ENCODE data around the gene DYRK3.

DNA sequence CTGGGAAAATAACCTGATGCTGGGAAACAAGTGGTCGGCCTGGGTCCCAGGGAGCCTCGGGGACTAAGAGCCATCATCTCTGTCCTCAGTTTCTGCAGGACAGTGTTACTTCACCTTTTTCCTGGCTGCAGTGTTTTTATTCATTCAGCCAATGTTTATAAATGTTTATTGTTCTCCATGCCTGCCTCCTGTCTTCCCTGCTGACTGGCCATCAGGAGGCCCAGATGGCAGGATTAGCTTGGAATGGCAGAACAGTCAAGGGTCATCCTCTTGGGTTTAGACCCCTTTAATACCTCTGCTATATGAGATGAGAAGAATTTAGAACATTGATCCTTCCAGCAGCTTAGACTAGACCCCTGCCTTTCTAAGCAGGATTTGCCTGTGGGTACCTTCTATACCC, 62.7 kb downstream of the DYRK3 start:
- TF ChIP-seq, protein P1, sequence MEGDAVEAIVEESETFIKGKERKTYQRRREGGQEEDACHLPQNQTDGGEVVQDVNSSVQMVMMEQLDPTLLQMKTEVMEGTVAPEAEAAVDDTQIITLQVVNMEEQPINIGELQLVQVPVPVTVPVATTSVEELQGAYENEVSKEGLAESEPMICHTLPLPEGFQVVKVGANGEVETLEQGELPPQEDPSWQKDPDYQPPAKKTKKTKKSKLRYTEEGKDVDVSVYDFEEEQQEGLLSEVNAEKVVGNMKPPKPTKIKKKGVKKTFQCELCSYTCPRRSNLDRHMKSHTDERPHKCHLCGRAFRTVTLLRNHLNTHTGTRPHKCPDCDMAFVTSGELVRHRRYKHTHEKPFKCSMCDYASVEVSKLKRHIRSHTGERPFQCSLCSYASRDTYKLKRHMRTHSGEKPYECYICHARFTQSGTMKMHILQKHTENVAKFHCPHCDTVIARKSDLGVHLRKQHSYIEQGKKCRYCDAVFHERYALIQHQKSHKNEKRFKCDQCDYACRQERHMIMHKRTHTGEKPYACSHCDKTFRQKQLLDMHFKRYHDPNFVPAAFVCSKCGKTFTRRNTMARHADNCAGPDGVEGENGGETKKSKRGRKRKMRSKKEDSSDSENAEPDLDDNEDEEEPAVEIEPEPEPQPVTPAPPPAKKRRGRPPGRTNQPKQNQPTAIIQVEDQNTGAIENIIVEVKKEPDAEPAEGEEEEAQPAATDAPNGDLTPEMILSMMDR (conservative IDR thresholded peaks at IDR 0.05 in 1 of 2, IDR thresholded peaks at IDR 0.05 in 1 of 2; ENCODE audit: extremely low read depth in 1 of 2, insufficient read depth in 1 of 2, low read depth in 1 of 2, low read length in 2 of 2) = no peak
- no peak for TF ChIP-seq EZH2 (IDR thresholded peaks at IDR 0.05; ENCODE audit: borderline replicate concordance, low read length)

Measured in mammary epithelial cell (primary cell).